Kidney (tissue), 14 donors: ENCODE results near the gene GIPC2. TPM values are rescaled to one million over a fixed set of nuclear protein-coding genes. Genes with fewer than 3 reads are reported as not detected.

ENCODE experiments used
- DNase-seq, 5 donors: peaks; one replicate each; pipeline ENCODE4 v3.0.0-alpha.2; 2013 to 2020
- FAIRE-seq: peaks from 2 replicates; lab custom pipeline; 2012; peaks lifted over from hg19 to GRCh38; lab: Jason Lieb, UNC
- H3K27ac ChIP-seq, 2 donors: one replicate each; pipeline ENCODE4 v1.7.0; 2013; ENCODE audit warnings: low read depth in 2 of 2, low read length in 2 of 2, inconsistent platforms in 1 of 2
- H3K27me3 ChIP-seq: one replicate; pipeline ENCODE4 v1.7.1; 2013; ENCODE audit warnings: low read length, inconsistent platforms; ENCODE audit not compliant: control insufficient read depth, insufficient read depth
- H3K36me3 ChIP-seq, 3 donors: one replicate each; pipeline versions ENCODE4 v1.7.0 to v1.7.1; 2013; ENCODE audit warnings: low read length in 3 of 3, control low read depth in 1 of 3, inconsistent platforms in 1 of 3; ENCODE audit not compliant: insufficient read depth in 3 of 3, control insufficient read depth in 2 of 3
- H3K4me1 ChIP-seq, 3 donors: one replicate each; pipeline versions ENCODE4 v1.7.0 to v1.7.1; 2013; ENCODE audit warnings: low read length in 3 of 3, inconsistent platforms in 1 of 3, low read depth in 1 of 3; ENCODE audit not compliant: control insufficient read depth in 2 of 3, insufficient read depth in 2 of 3
- H3K4me3 ChIP-seq, 3 donors: one replicate each; pipeline versions ENCODE4 v1.7.0 to v1.8.1; 2013; ENCODE audit warnings: low read length in 3 of 3, control low read depth in 1 of 3, inconsistent platforms in 1 of 3
- H3K9ac ChIP-seq, 3 donors: one replicate each; pipeline versions ENCODE4 v1.7.0 to v1.7.1; 2013; ENCODE audit warnings: low read length in 3 of 3, control low read depth in 1 of 3, inconsistent platforms in 1 of 3
- H3K9me3 ChIP-seq, 3 donors: one replicate each; pipeline versions ENCODE4 v1.7.0 to v1.7.1; 2013; ENCODE audit warnings: low read length in 3 of 3, control low read depth in 1 of 3, inconsistent platforms in 1 of 3; ENCODE audit not compliant: control insufficient read depth in 2 of 3, insufficient read depth in 1 of 3
- CTCF ChIP-seq: IDR thresholded peaks from 3 replicates; pipeline ENCODE4 v1.5.1; 2012; ENCODE audit warnings: mild to moderate bottlenecking, moderate library complexity, borderline replicate concordance; ENCODE audit not compliant: insufficient read depth; ENCODE audit errors: extremely low read depth
- intact Hi-C: fragments of 100-400 bp; cut with DNase I; formaldehyde crosslinking; loops from one replicate; pipeline ENCODE4 v1.11.1; 2022
- polyA plus RNA-seq: library from polyadenylated mRNA; stranded (reverse); fragments of 350-450 nt; fragmentation: Illumina TruSeq; extraction: RNeasy Lipid Tissue Mini Kit (QIAGEN cat#74804); gene quantifications from one replicate; pipeline ENCODE4 v1.2.3, GENCODE V29; 2014; ENCODE audit warnings: low read depth, low replicate concordance; ENCODE audit not compliant: insufficient read depth
- total RNA-seq: library from RNA; stranded (reverse); fragmentation: NEBNext Ultra II Directional; extraction: Animal tissue kit (Norgen Biotek cat#: 25700); gene quantifications from one replicate; pipeline ENCODE4 v1.2.1, GENCODE V29; 2021
- donor health status: control.
- donor health status: control.
- donor health status: control.
- donor health status: control.
- donor health status: control.
- donor health status: DM: yes; HTN: yes; CAD: no.
- donor health status: Normal renal cell carcinoma (clear cell type).

Gene GIPC2
- total and polyA plus RNA-seq, 2 donors from 2014 or later = 10.7 to 20.3 TPM

DNA sequence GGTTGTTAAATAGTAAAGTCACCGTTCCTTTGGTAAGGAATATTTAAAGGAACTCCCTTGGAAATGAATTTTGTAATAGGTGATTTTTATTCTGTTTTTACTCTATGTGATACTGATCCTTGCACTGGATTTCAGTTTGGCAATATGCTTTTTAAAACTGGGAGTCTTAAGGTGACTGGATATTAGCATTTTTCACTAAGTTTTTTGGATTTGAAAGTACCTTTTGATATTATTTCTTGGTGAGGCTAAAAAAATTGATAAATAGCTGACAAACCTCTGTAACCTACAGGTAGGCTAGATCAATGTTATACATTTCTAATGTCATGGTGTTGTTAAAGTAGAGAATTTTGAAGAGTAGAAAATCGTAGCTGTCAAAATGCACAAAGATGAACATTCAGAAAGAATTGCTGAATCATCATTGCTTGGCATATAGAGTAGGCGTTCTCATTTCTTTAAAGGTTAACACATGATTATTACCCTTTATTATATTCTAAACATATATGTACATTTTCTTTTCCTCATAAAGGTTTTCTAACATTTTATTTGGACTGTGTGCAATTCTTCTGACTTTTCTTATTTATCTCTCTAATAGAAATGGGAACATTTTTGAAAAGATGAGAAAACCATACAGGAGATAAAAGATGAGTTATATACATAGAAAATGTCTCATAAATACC lies 42.6 kb upstream of the GIPC2 start:
- DNase-seq = no peak
- H3K9ac ChIP-seq = peak overlapping the region in 2 of 3 donors; percentile 96 to 100
- no peaks in the 10 kb centered on the region for H3K4me1 ChIP-seq
- no peak for TF ChIP-seq CTCF
- H3K27ac ChIP-seq = peak overlapping the region in 1 of 2 donors; percentile 98
- intact Hi-C loops = no loop called here
- H3K4me3 ChIP-seq = no peak overlapping the region
- H3K27me3 ChIP-seq = no peaks in the 10 kb centered on the region
- no peaks in the 10 kb centered on the region for H3K9me3 ChIP-seq
- no peaks in the 10 kb centered on the region for H3K36me3 ChIP-seq
- peak; percentile 25 for FAIRE-seq

DNA sequence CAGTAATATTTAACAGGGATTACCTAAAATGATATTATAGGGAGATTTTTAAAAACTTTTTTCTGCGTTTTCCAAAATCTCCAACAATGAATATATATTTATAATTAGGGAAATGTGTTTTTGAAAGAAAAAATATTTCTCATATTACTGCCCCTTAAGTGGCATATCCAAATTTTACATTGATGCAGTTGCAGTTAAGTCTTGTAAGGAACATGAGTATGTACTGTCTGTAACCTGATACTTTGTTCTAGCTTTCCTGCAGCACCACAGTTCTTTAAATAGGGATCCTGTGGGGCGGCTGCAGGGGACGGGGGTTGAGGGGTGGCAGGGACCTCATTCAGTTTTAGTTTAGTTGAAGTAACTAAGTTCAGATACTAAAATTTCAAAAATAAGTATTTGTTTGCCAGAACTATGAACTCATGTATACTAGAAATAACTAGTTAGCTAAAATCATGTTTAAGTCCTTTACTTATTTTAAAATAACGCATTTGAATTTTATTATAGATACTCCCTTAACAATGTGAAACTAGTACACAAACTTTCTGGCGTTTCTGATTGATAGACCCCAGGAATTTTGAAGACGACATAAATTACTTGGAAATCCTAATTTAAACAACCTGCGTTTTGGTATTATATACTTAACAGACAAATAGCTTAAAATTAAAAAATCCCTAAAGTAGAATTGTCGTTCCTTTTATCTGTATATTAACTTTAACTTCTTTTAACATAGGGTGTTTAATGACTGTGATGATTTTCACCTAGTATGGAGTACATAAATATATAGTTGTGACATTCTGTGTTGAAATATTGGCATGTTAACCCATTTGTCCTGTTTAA lies 41.7 kb upstream of the GIPC2 start:
- Histone ChIP-seq H3K27me3 (no peaks in the 10 kb centered on the region), H3K9me3 (no peaks in the 10 kb centered on the region), H3K36me3 (no peaks in the 10 kb centered on the region), H3K4me3 (peak overlapping the region; percentile 67 to 98 (median 83)), H3K9ac (peak overlapping the region; percentile 59 to 100 (median 96)), H3K4me1 (no peaks in the 10 kb centered on the region), H3K27ac (peak overlapping the region; percentile 75 to 98)
- intact Hi-C loops = no loop called here
- TF ChIP-seq CTCF = no peak
- FAIRE-seq (no peak), DNase-seq (peak in 4 of 5 donors; percentile 44 to 83 (median 64))

GRCh38 chr1:78004719-78005447 lies 40.9 kb upstream of the GIPC2 start, which contains the start of gene DNAJB4:
DNAJB4 (plus strand) TSS chr1:78004939; CDS start chr1:78005111, 172 bp downstream.
- H3K4me1 ChIP-seq = no peaks in the 10 kb centered on the region

More at GRCh38 chr1:78004719-78005447, 40.9 kb upstream of the GIPC2 start, which contains the start of gene DNAJB4:
- peak in 4 of 5 donors; percentile 75 to 98 (median 89) for DNase-seq
- Histone ChIP-seq H3K9ac (peak within 1 kb of the TSS; percentile 59 to 100 (median 96)), H3K36me3 (no peaks in the 10 kb centered on the region), H3K27me3 (no peaks in the 10 kb centered on the region), H3K27ac (peak within 1 kb of the TSS; percentile 75 to 98), H3K4me3 (peak within 1 kb of the TSS; percentile 67 to 98 (median 83)), H3K9me3 (no peaks in the 10 kb centered on the region)
- intact Hi-C loops = no loop called here
- TF ChIP-seq CTCF = no peak
- FAIRE-seq = peak; percentile 92
